ENCODE results near the gene DOCK1. TPM values are rescaled to one million over a fixed set of nuclear protein-coding genes. Genes with fewer than 3 reads are reported as not detected.

Gene DOCK1
- total RNA-seq, 1 donor from 2014 or later, result 25.8 TPM

GRCh38 chr10:127142856-127143255 is 237.6 kb downstream of the DOCK1 start:
- no peak for DNase-seq (ENCODE audit: low spot score in 2 of 2)
- Histone ChIP-seq H3K9me3 (no peaks in the 10 kb centered on the region), H3K36me3 (peaks cover 7 to 10% of the 10 kb centered on the region in 2 donors), H3K27ac (no peak overlapping the region), H3K4me3 (no peak overlapping the region), H3K4me1 (no peaks in the 10 kb centered on the region), H3K27me3 (no peaks in the 10 kb centered on the region)
- TF ChIP-seq CTCF (IDR thresholded peaks at IDR 0.05), result no peak
- intact Hi-C loops (cut with DNase I), result no loop called here

- no peak for DNase-seq (ENCODE audit: low spot score in 2 of 2)
- intact Hi-C loops (cut with DNase I), result no loop called here
- H3K36me3 ChIP-seq, result peaks cover 0 to 8% of the 10 kb centered on the region in 2 donors
- H3K4me3 ChIP-seq, result no peak overlapping the region
- no peaks in the 10 kb centered on the region for H3K9me3 ChIP-seq
- no peaks in the 10 kb centered on the region for H3K4me1 ChIP-seq
- no peak for TF ChIP-seq CTCF (IDR thresholded peaks at IDR 0.05)
- H3K27ac ChIP-seq, result no peak overlapping the region
- H3K27me3 ChIP-seq, result no peaks in the 10 kb centered on the region
These were observed 239.9 kb downstream of the DOCK1 start for GRCh38 chr10:127145173-127145572.

- H3K4me1 ChIP-seq, result no peaks in the 10 kb centered on the region
- intact Hi-C loops (cut with DNase I), result no loop called here
- no peak for DNase-seq (ENCODE audit: low spot score in 2 of 2)
- no peak for TF ChIP-seq CTCF (IDR thresholded peaks at IDR 0.05)
- peaks cover 0 to 8% of the 10 kb centered on the region in 2 donors for H3K36me3 ChIP-seq
- no peaks in the 10 kb centered on the region for H3K9me3 ChIP-seq
- no peaks in the 10 kb centered on the region for H3K27me3 ChIP-seq
- H3K27ac ChIP-seq, result no peak overlapping the region
- no peak overlapping the region for H3K4me3 ChIP-seq
These were observed 241.4 kb downstream of the DOCK1 start for GRCh38 chr10:127146661-127147060.

GRCh38 chr10:127148066-127148932 is 243.1 kb downstream of the DOCK1 start:
- Histone ChIP-seq H3K27ac (peak overlapping the region in 1 of 2 donors; percentile 2), H3K9me3 (no peaks in the 10 kb centered on the region), H3K4me1 (no peaks in the 10 kb centered on the region), H3K36me3 (peaks cover 0 to 5% of the 10 kb centered on the region in 2 donors), H3K27me3 (no peaks in the 10 kb centered on the region), H3K4me3 (no peak overlapping the region)
- intact Hi-C loops (cut with DNase I), result no loop called here
- DNase-seq (ENCODE audit: low spot score in 2 of 2), result no peak
- no peak for TF ChIP-seq CTCF (IDR thresholded peaks at IDR 0.05)

- no peak for TF ChIP-seq CTCF (IDR thresholded peaks at IDR 0.05)
- intact Hi-C loops (cut with DNase I), result no loop called here
- Histone ChIP-seq H3K4me1 (no peaks in the 10 kb centered on the region), H3K27me3 (no peaks in the 10 kb centered on the region), H3K4me3 (no peak overlapping the region), H3K9me3 (no peaks in the 10 kb centered on the region), H3K27ac (no peak overlapping the region), H3K36me3 (peaks cover 0 to 4% of the 10 kb centered on the region in 2 donors)
- DNase-seq (ENCODE audit: low spot score in 2 of 2), result no peak
These were observed 243.6 kb downstream of the DOCK1 start for GRCh38 chr10:127148933-127149220.
